DMS 273 treated with DMSO at 0.1 percent for 48 hours (cell line): ENCODE measurements around the gene SCN5A.
"Not testable (repeated sequence)": the region's sequence is repeated elsewhere in the genome, so short reads cannot be mapped to it uniquely, and the experiment has no call there.

Experiments
- DNase-seq: peaks from one replicate; lab custom pipeline; 2025; lab: John Stamatoyannopoulos, UW

SCN5A gene

GRCh38 chr3:38578551-38578950 is 70.9 kb downstream of the SCN5A start:
- no peak for DNase-seq

- DNase-seq, result no peak
Observed at GRCh38 chr3:38578081-38578475, 71.4 kb downstream of the SCN5A start.

GRCh38 chr3:38577371-38578080 is 72.0 kb downstream of the SCN5A start:
- DNase-seq, result no peak

GRCh38 chr3:38576526-38577370 is 72.7 kb downstream of the SCN5A start:
- no peak for DNase-seq

GRCh38 chr3:38576131-38576525 is 73.4 kb downstream of the SCN5A start:
- no peak for DNase-seq

GRCh38 chr3:38575279-38575843 is 74.1 kb downstream of the SCN5A start:
- no peak for DNase-seq

- no peak for DNase-seq
Observed at GRCh38 chr3:38574411-38575278, 74.8 kb downstream of the SCN5A start.

GRCh38 chr3:38573556-38573955 is 75.9 kb downstream of the SCN5A start:
- no peak for DNase-seq

- DNase-seq, result no peak
Observed at GRCh38 chr3:38573111-38573510, 76.4 kb downstream of the SCN5A start.

- DNase-seq, result no peak
Observed at GRCh38 chr3:38567498-38567897, 82.0 kb downstream of the SCN5A start.

GRCh38 chr3:38566794-38567193 is 82.7 kb downstream of the SCN5A start:
- not testable (repeated sequence) for DNase-seq

- no peak for DNase-seq
Observed at GRCh38 chr3:38566215-38566528, 83.3 kb downstream of the SCN5A start.

- DNase-seq, result no peak
Observed at GRCh38 chr3:38565339-38566214, 83.9 kb downstream of the SCN5A start.

GRCh38 chr3:38564631-38565338 is 84.7 kb downstream of the SCN5A start:
- no peak for DNase-seq

- no peak for DNase-seq
Observed at GRCh38 chr3:38563886-38564270, 85.6 kb downstream of the SCN5A start.

- DNase-seq, result no peak
Observed at GRCh38 chr3:38563070-38563885, 86.2 kb downstream of the SCN5A start.

- DNase-seq, result no peak
Observed at GRCh38 chr3:38562467-38562925, 87.0 kb downstream of the SCN5A start.

- no peak for DNase-seq
Observed at GRCh38 chr3:38561746-38562466, 87.6 kb downstream of the SCN5A start.
